T-helper 1 cell treated with Interleukin-12 subunit alpha and Interleukin-12 subunit beta and Interleukin-4 antibody, amounts not matched to agents 30 μg/mL and 1 μg/mL, for 36 hours (primary cell): Measurements from ENCODE around the gene CAMTA1.

ENCODE experiments used
- H3K27ac Mint-ChIP-seq: one replicate; pipeline ENCODE4 v1.8.0; 2021; ENCODE audit warnings: mild to moderate bottlenecking, mixed read lengths
- H3K27me3 Mint-ChIP-seq: one replicate; pipeline ENCODE4 v1.8.0; 2021; ENCODE audit warnings: low read depth, mixed read lengths
- H3K36me3 Mint-ChIP-seq: one replicate; pipeline ENCODE4 v1.8.0; 2021; ENCODE audit warnings: low read depth, mixed read lengths
- H3K4me1 Mint-ChIP-seq: one replicate; pipeline ENCODE4 v1.8.0; 2021; ENCODE audit warnings: low read depth, mixed read lengths
- H3K4me3 Mint-ChIP-seq: one replicate; pipeline ENCODE4 v1.8.0; 2021; ENCODE audit warnings: mild to moderate bottlenecking, moderate library complexity, mixed read lengths
- H3K9me3 Mint-ChIP-seq: one replicate; pipeline ENCODE4 v1.8.0; 2021; ENCODE audit warnings: mixed read lengths

Gene CAMTA1

DNA sequence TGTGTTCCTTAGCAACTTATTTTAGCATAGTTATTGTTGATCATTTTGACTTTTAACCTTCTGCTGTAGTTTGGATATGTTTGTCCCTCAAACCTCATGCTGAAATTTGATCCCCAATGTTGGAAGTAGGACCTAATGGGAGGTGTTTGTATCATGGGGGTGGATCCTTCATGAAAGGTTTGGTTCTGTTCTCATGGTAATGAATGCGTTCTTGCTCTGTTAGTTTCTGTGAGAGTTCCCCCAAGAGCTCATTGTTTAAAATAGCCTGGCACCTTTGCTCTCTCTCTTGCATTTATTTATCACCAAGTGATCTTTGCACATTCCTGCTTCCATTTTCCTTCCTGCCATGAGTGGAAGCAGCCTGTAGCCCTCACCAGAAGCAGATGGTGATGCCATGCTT lies 613.7 kb downstream of the CAMTA1 start:
- peaks cover 3% of the 10 kb centered on the region for H3K9me3 Mint-ChIP-seq
- no peak overlapping the region for H3K4me3 Mint-ChIP-seq
- H3K4me1 Mint-ChIP-seq, result no peaks in the 10 kb centered on the region
- no peaks in the 10 kb centered on the region for H3K36me3 Mint-ChIP-seq
- peaks cover 7% of the 10 kb centered on the region for H3K27me3 Mint-ChIP-seq
- no peak overlapping the region for H3K27ac Mint-ChIP-seq

DNA sequence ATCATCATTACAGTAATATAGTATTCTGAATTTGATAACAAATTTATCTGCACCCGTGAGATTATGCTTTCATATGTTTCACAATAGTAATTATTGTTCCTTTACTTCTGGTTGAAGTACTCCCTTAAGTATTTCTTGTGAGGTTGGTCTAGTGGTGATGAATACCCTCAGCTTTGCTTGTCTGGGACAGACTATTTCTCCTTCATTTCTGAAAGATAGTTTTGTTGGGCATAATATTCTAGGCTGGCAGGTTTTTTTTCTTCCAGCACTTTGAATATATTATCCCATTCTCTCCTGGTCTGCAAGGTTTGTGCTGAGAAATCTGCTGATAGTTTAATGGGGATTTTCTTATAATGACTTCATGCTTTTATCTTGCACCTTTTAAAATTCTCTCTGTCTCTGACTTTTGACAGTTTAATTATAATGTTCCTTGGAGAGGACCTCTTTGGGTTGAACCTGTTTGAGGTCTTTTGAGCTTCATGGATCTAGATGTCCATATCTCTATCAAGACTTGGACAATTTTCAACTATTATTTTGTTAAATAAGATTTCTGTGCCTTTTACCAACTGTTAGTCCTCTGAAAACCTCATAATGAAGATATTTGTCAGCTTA lies 614.4 kb downstream of the CAMTA1 start:
- peaks cover 7% of the 10 kb centered on the region for H3K27me3 Mint-ChIP-seq
- H3K9me3 Mint-ChIP-seq, result peaks cover 3% of the 10 kb centered on the region
- H3K4me1 Mint-ChIP-seq, result no peaks in the 10 kb centered on the region
- no peak overlapping the region for H3K27ac Mint-ChIP-seq
- no peaks in the 10 kb centered on the region for H3K36me3 Mint-ChIP-seq
- no peak overlapping the region for H3K4me3 Mint-ChIP-seq

DNA sequence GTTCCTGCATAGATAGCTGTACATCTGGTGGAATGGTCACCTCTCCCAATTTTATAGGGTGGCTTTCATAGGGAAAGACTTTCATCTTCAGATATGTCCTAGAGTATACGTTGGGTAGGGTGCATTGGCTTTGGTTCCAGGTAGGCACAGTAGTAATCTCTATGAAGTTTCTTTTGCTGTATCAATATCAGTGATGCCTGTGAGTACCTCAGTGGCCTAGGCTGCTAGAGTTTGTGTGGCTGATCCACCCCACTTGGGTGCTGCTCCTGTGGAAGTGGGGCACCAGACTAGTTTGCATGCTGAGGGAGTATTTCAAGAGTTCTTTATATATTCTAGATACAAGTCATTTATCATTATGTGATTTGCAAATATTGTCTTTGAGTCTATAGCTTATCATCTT lies 615.3 kb downstream of the CAMTA1 start:
- H3K36me3 Mint-ChIP-seq, result no peaks in the 10 kb centered on the region
- no peaks in the 10 kb centered on the region for H3K4me1 Mint-ChIP-seq
- peaks cover 7% of the 10 kb centered on the region for H3K27me3 Mint-ChIP-seq
- no peak overlapping the region for H3K4me3 Mint-ChIP-seq
- H3K9me3 Mint-ChIP-seq, result peaks cover 3% of the 10 kb centered on the region
- H3K27ac Mint-ChIP-seq, result no peak overlapping the region

DNA sequence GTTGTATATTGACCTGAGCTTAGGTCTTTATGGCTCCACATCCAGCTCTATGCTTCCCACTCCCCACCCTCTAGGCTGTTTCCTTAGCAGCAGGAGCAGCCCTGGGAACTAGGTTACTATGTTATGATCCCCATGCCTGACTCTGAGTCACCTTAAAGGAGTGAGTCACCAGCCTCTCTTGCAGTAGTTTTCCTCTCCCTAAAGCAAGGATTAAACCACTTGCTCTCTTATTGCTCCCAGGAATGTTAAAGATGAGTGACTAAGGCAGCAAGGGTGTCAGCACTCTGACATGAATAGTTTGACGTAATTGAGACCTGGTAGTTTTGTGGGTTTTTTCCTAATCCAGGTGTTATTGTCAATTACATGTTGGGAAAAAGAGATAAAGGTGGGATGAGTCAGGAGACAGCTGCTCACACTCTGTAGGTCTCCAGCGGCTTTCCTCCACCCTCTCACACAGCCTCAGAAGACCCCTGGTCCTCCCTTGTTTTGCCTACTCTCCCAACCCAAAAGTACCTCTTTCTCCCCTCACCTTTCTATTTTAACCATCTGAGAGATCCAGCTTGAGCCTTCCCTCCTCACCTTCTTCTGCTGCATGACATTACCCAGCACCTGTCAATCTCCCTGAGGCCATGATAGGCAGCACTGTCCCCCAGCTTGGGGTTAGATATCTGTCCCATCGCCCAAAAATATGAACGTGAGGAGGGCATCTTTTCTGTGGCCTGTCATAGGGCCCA lies 616.7 kb downstream of the CAMTA1 start:
- no peak overlapping the region for H3K27ac Mint-ChIP-seq
- no peak overlapping the region for H3K4me3 Mint-ChIP-seq
- H3K36me3 Mint-ChIP-seq, result no peaks in the 10 kb centered on the region
- H3K4me1 Mint-ChIP-seq, result no peaks in the 10 kb centered on the region
- H3K27me3 Mint-ChIP-seq, result peaks cover 7% of the 10 kb centered on the region
- no peaks in the 10 kb centered on the region for H3K9me3 Mint-ChIP-seq

DNA sequence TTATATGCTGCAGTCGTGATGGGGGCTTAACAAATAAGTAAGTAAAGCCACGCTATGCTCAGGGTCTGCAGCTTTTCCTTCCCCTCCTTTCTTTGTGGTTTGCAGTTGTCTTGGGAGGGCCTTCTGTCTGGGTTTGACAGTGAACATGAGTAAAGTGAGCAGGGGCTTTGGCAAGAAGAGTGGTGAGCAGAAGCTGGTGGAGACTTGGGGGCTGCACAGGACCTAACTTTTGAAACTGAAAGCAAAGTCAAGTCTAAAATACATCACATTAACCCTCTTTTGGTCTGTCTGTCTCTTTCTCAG lies 617.2 kb downstream of the CAMTA1 start:
- no peak overlapping the region for H3K4me3 Mint-ChIP-seq
- no peaks in the 10 kb centered on the region for H3K9me3 Mint-ChIP-seq
- peaks cover 7% of the 10 kb centered on the region for H3K27me3 Mint-ChIP-seq
- H3K27ac Mint-ChIP-seq, result no peak overlapping the region
- no peaks in the 10 kb centered on the region for H3K36me3 Mint-ChIP-seq
- no peaks in the 10 kb centered on the region for H3K4me1 Mint-ChIP-seq

DNA sequence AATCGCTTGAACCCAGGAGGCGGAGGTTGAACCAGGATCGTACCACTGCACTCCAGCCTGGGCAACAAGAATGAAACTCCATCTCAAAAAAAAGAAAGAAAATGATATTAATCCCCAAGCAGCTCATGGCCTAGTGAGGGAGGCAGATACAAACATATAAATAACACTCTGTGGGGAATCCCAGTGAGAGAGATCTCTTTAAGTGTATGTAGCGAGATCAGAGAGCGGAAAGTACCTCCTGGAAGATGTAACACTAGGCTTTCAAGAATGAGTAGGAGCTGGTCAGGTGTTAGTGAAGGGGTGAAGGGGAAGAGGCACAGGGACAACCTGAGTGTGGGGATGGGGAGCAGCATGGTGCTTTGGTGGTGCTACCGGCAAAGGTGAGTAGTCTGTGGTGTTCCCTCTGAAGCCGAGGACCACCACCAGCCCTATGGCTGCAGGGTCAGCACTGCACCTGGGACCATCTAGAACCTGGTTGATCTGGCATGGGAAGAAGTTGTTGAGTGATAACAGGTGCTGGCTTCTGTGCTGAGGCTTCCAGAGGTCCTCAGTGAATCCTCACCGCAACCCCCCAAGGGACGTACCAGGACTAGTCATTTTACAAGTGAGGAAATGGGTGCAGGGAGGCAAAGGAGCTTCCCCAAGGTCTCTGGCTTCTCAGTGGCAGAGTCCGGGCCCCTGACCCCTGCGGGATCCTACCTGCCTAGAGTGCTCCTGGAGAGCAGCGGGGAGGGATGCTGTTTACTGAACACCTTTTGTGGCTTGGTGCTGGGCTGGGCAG lies 618.2 kb downstream of the CAMTA1 start:
- Mint-ChIP-seq H3K9me3 (no peaks in the 10 kb centered on the region), H3K4me1 (no peaks in the 10 kb centered on the region), H3K27ac (no peak overlapping the region), H3K36me3 (no peaks in the 10 kb centered on the region), H3K27me3 (peaks cover 7% of the 10 kb centered on the region), H3K4me3 (no peak overlapping the region)

DNA sequence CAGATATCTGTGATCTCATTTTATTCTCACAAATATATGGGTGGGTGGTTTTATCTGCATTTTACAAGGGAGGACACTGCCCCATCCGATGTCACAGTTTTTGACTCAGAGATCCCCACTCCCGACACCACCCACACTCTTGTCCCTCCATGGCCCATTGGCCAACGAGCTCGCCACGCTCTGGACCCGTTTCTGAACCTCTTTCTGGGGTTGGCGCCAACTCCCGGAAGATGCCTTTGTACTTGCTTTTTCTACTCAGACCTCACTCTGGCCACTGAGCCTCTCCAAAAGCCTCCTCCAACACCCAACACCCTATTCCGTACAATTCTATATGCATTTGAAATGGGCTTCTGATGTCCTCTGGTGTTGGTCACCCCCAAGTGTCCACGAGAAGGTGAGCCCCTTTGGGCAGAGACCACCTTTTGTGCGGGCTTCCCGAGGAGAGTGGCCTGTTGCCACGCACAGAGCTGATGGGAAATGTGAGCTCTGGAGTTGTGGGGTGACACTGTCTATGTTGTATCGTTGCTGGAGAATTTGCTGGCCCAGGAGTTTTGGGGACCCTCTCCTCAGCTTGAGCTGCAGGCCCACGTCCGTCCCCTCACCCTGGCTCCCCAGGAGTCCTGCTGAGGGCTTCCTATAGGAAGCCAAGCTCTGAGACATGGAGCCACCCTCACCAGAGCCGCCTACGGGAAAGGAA lies 618.9 kb downstream of the CAMTA1 start:
- H3K27ac Mint-ChIP-seq, result no peak overlapping the region
- no peak overlapping the region for H3K4me3 Mint-ChIP-seq
- no peaks in the 10 kb centered on the region for H3K4me1 Mint-ChIP-seq
- no peaks in the 10 kb centered on the region for H3K36me3 Mint-ChIP-seq
- H3K27me3 Mint-ChIP-seq, result peaks cover 4% of the 10 kb centered on the region
- H3K9me3 Mint-ChIP-seq, result no peaks in the 10 kb centered on the region

DNA sequence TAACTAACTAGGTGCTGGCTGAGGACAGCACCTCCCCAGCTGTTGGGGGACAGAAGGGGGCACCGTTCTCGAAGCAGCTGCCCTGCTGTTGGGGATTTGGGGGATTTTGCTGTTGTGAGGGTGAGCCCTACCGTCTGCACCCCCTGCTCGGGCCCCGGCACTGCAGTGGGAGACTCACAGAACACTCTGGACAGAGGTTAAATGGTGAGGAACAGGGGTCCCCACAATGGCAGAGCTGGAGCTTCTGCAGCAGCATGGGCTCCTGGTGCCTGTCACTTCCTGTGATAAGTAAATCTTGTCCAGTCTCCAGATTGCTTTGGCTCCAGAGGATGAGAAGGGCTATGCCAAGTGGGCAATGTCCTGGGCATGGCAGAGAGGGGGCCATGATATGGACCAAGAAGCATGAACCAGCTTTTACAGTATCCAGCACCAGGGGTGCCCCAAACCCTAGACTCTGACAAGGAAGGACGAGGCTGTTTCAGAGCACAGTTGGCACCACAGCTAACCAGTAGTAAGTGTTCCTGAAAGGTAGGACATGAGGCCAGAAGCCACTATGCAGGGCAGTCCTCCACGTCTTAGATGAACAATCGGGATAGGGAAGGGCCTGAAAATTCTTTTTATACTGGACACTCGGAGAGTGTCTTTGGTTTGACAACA lies 620.7 kb downstream of the CAMTA1 start:
- Mint-ChIP-seq H3K36me3 (no peaks in the 10 kb centered on the region), H3K27me3 (no peaks in the 10 kb centered on the region)

DNA sequence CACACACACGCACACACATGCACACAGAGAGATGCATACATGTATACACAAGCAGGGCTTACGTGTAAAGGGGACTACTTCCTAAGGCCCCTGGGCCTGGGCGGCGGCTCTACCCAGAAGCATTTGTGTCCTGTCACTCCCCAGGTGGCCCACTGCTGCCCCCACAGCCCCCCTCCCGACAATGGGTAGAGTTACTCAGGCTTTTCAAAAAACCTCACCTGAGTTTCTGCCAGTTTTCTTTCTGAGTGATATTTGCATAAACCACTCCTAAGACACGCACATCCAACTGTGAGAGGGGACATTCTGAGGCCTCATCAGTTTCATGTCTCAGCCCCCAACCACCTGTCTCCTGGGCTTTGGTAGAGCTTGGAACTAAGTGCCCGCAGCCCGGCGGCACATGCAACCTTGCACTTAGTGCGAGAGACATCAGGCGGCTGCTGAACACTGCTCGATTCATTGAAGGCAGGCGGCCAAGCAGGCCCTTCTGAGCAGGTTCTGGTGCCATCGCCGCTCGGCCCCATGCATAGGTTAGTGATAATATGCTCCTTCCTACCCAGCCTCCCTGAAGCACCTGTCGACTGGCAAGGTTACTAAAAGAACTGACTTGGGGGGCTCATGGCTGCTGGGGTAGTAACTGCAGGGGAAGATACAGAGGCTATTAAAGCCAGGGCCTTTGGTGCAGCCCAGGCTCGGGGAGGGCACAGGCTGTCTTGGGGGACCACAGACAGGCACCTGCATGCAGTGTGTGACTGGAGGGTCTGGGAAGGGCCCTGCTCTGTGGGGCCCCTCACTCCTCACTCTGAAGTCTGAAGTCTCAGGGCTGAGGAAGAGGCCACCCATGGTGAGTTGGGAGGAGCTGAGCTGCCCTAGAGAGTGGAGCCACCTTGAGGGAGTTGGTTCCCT lies 621.6 kb downstream of the CAMTA1 start:
- no peaks in the 10 kb centered on the region for H3K36me3 Mint-ChIP-seq
- no peak overlapping the region for H3K27ac Mint-ChIP-seq
- H3K4me1 Mint-ChIP-seq, result no peaks in the 10 kb centered on the region
- H3K27me3 Mint-ChIP-seq, result no peaks in the 10 kb centered on the region
- no peak overlapping the region for H3K4me3 Mint-ChIP-seq
- H3K9me3 Mint-ChIP-seq, result no peaks in the 10 kb centered on the region

More for the DNA sequence above, 620.7 kb downstream of the CAMTA1 start:
- Mint-ChIP-seq H3K9me3 (no peaks in the 10 kb centered on the region), H3K27ac (no peak overlapping the region), H3K4me3 (no peak overlapping the region), H3K4me1 (no peaks in the 10 kb centered on the region)

DNA sequence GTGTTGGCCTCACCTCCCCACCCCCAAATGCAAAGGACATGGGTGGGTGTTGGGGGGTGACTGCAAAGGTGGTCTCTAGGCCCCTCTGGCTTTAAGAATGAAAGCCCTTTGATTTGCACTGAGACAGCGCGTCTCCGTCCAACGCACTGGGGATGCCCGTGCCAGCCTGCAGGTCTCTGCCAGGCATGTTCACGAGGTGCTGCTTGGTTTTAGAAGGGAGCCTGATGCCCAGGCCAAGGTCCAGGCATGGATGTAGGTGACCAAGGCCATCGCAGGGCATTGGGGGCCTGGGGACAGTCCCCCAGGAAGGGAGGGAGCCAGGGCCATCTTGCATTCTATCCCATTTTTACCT lies 622.3 kb downstream of the CAMTA1 start:
- H3K4me3 Mint-ChIP-seq, result no peak overlapping the region
- H3K9me3 Mint-ChIP-seq, result no peaks in the 10 kb centered on the region
- no peak overlapping the region for H3K27ac Mint-ChIP-seq
- no peaks in the 10 kb centered on the region for H3K27me3 Mint-ChIP-seq
- no peaks in the 10 kb centered on the region for H3K36me3 Mint-ChIP-seq
- H3K4me1 Mint-ChIP-seq, result no peaks in the 10 kb centered on the region

DNA sequence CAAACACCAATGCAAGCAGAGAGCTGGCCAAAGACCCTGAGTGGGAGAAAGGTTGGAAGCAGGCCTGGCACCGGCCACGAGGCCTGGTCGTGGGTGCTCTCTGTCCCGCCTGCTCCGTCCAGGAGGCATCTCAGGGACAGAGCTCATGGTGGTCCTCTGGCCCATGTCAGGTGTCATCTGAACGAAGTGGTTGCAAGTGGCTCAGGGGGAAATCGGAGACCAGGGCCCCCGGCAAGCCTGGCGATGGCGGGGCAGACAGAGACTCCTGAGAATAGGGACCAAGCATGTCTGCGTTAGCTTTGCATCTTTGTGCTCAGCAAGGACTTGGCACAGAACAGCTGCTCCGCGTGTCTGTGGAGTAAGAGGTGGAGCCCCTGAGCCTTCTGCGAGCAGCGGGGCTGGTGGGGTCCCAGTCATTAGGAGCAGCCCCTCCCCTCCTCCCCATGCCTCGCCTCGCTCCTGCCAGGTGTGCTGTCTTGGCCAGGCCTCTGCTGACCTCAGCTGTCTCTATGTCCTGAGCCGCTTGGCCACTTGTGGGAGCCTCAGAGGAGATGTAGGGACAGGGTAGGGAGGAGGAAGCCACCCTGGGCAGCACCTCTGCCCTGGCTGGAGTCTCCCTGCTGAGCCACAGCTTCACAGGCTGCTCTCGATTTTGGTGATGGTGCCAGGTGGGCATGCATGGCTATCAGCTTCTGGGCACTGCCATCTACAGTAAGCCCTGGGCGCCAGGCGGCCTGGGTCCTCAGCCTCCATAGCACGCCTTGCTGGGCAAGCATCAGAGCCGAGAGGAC lies 622.9 kb downstream of the CAMTA1 start:
- Mint-ChIP-seq H3K4me3 (no peak overlapping the region), H3K36me3 (no peaks in the 10 kb centered on the region), H3K27me3 (no peaks in the 10 kb centered on the region), H3K27ac (no peak overlapping the region), H3K4me1 (no peaks in the 10 kb centered on the region), H3K9me3 (no peaks in the 10 kb centered on the region)

DNA sequence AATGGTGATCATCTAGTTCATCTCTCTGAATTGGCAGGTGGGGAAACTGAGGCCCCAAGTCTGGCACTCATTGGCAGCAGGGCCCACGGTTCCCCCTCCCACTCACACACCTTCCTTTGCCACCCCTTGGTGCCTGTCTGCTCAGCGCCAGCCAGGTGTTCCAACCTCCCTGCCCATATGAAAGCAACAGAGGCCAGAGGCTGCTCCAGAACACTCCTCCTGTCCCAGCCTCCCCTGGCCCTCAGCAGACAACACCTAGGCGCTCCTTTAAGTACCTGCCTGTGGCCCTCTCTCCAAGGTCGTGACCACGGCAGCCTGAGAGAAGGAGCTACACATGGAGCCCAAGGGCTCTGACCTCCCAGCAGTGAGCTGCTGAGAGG lies 623.5 kb downstream of the CAMTA1 start:
- Mint-ChIP-seq H3K9me3 (no peaks in the 10 kb centered on the region), H3K27ac (no peak overlapping the region), H3K36me3 (no peaks in the 10 kb centered on the region), H3K4me1 (no peaks in the 10 kb centered on the region), H3K27me3 (no peaks in the 10 kb centered on the region), H3K4me3 (no peak overlapping the region)

DNA sequence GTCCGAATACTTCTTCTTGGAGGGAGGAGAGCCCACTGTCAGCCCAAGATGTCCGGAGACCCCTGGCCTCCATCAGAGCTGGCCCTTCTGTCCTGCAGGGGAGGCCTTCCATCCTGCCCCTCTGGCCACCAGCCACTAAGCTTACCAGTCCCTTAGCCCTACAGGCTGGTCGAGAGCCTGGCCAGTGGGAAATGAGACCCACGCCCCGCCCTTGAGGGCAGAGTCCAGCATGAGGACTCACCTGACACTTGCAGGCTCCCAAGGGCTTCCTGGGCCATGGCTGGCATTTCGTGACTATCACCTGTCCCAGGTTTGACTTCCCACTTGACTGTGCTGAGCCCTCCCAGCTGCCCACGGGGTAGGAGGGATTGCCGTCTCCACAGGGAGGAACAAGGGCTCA lies 624.0 kb downstream of the CAMTA1 start:
- H3K4me1 Mint-ChIP-seq, result no peaks in the 10 kb centered on the region
- no peak overlapping the region for H3K27ac Mint-ChIP-seq
- no peak overlapping the region for H3K4me3 Mint-ChIP-seq

More for the DNA sequence above, 624.0 kb downstream of the CAMTA1 start:
- Mint-ChIP-seq H3K27me3 (no peaks in the 10 kb centered on the region), H3K36me3 (no peaks in the 10 kb centered on the region), H3K9me3 (no peaks in the 10 kb centered on the region)
